WTC11 (cell line): Measurements from ENCODE around the gene TFCP2. TPM values are rescaled to one million over a fixed set of nuclear protein-coding genes. Genes with fewer than 3 reads are reported as not detected.
A peak's percentile ranks its signal among the peaks of the same experiment; 100 is the strongest.

Source experiments
- ATAC-seq: fragments of 200-7000 bp; cut with Tn5 transposase; 2 replicates; pipeline ENCODE4 v1.10.0; 2021; ENCODE audit warnings: mild to moderate bottlenecking, moderate library complexity
- CTCF ChIA-PET: fragments of 300-600 bp; sonication (Branson Sonifier 250); formaldehyde crosslinking; loops from one replicate; lab custom pipeline; 2021; ENCODE audit warnings: antibody characterized with exemption; lab: Charles Lee
- POLR2A ChIA-PET: fragments of 350-600 bp; sonication (Branson Sonifier 250); formaldehyde crosslinking; loops from one replicate; lab custom pipeline; 2021; ENCODE audit warnings: antibody characterized with exemption; lab: Charles Lee
- DNase-seq: peaks from one replicate; pipeline ENCODE4 v3.0.0; 2021; ENCODE audit warnings: low spot score
- H3K27ac Mint-ChIP-seq: 2 replicates; pipeline ENCODE4 v1.8.0; 2021; ENCODE audit warnings: mixed read lengths
- H3K27me3 Mint-ChIP-seq: 2 replicates; pipeline ENCODE4 v1.8.0; 2021; ENCODE audit warnings: low read depth, mild to moderate bottlenecking, moderate library complexity, mixed read lengths
- H3K36me3 Mint-ChIP-seq: 2 replicates; pipeline ENCODE4 v1.8.0; 2021; ENCODE audit warnings: mixed read lengths
- H3K4me1 Mint-ChIP-seq: 2 replicates; pipeline ENCODE4 v1.8.0; 2022; ENCODE audit warnings: mixed read lengths
- H3K4me3 Mint-ChIP-seq: 2 replicates; pipeline ENCODE4 v1.8.0; 2021; ENCODE audit warnings: mild to moderate bottlenecking, moderate library complexity, mixed read lengths
- H3K9me3 Mint-ChIP-seq: 2 replicates; pipeline ENCODE4 v1.8.0; 2021; ENCODE audit warnings: mixed read lengths
- ATF1 ChIP-seq: sonication (generic); formaldehyde crosslinking; IDR thresholded peaks from 2 replicates; pipeline ENCODE4 v1.8.1; 2023; ENCODE audit warnings: mild to moderate bottlenecking, moderate library complexity, missing genetic modification reagents
- CREM ChIP-seq: sonication (generic); formaldehyde crosslinking; IDR thresholded peaks from 2 replicates; pipeline ENCODE4 v1.8.1; 2022; ENCODE audit warnings: mild to moderate bottlenecking, missing genetic modification reagents, moderate library complexity
- JUN ChIP-seq: sonication (generic); formaldehyde crosslinking; IDR thresholded peaks from 2 replicates; pipeline ENCODE4 v1.8.0; 2023; ENCODE audit warnings: mild to moderate bottlenecking, missing genetic modification reagents
- MAX ChIP-seq: sonication (generic); formaldehyde crosslinking; IDR thresholded peaks from 2 replicates; pipeline ENCODE4 v1.8.0; 2022; ENCODE audit warnings: mild to moderate bottlenecking, missing genetic modification reagents
- NR2C2 ChIP-seq: sonication (generic); formaldehyde crosslinking; IDR thresholded peaks from 2 replicates; pipeline ENCODE4 v1.8.0; 2022; ENCODE audit warnings: mild to moderate bottlenecking, missing genetic modification reagents
- TP53 ChIP-seq: sonication (generic); formaldehyde crosslinking; IDR thresholded peaks from 2 replicates; pipeline ENCODE4 v1.8.1; 2023; ENCODE audit warnings: mild to moderate bottlenecking, missing genetic modification reagents
- ZNF425 ChIP-seq: fragments of 250-450 bp; sonication (Bioruptor Pico); conservative IDR thresholded peaks from 2 replicates; pipeline ENCODE4 v1.9.0; 2021; ENCODE audit warnings: mild to moderate bottlenecking
- total RNA-seq: library from RNA; stranded (reverse); gene quantifications from 3 replicates; pipeline ENCODE4 v1.2.3, GENCODE V29; 2021
- TF ChIP-seq, protein P1 (sequence below): sonication (generic); formaldehyde crosslinking; conservative IDR thresholded peaks from 2 replicates; pipeline ENCODE4 v1.8.1; 2023; ENCODE audit warnings: mild to moderate bottlenecking, low read depth, missing genetic modification reagents, moderate library complexity
- TF ChIP-seq, protein P2 (sequence below): fragments of 200-600 bp; IDR thresholded peaks from 2 replicates; pipeline ENCODE4 v1.8.0; 2022; ENCODE audit warnings: antibody characterized with exemption
- TF ChIP-seq, protein P3 (sequence below): fragments of 250-450 bp; sonication (Bioruptor Pico); IDR thresholded peaks from 2 replicates; pipeline ENCODE4 v1.9.0; 2021; ENCODE audit warnings: moderate library complexity, mild to moderate bottlenecking, inconsistent platforms, borderline replicate concordance
- TF ChIP-seq, protein P4 (sequence below): sonication (generic); formaldehyde crosslinking; IDR thresholded peaks from 2 replicates; pipeline ENCODE4 v1.8.1; 2023; ENCODE audit warnings: mild to moderate bottlenecking, missing genetic modification reagents, moderate library complexity
- TF ChIP-seq, protein P5 (sequence below): sonication (generic); formaldehyde crosslinking; IDR thresholded peaks from 2 replicates; pipeline ENCODE4 v1.8.1; 2023; ENCODE audit warnings: mild to moderate bottlenecking, moderate library complexity, missing genetic modification reagents
- TF ChIP-seq, protein P6 (sequence below): sonication (generic); formaldehyde crosslinking; IDR thresholded peaks from 2 replicates; pipeline ENCODE4 v1.8.1; 2023; ENCODE audit warnings: mild to moderate bottlenecking, missing genetic modification reagents

The TFCP2 gene
- total RNA-seq, 1 experiment from 2014 or later: 35.4 TPM

DNA sequence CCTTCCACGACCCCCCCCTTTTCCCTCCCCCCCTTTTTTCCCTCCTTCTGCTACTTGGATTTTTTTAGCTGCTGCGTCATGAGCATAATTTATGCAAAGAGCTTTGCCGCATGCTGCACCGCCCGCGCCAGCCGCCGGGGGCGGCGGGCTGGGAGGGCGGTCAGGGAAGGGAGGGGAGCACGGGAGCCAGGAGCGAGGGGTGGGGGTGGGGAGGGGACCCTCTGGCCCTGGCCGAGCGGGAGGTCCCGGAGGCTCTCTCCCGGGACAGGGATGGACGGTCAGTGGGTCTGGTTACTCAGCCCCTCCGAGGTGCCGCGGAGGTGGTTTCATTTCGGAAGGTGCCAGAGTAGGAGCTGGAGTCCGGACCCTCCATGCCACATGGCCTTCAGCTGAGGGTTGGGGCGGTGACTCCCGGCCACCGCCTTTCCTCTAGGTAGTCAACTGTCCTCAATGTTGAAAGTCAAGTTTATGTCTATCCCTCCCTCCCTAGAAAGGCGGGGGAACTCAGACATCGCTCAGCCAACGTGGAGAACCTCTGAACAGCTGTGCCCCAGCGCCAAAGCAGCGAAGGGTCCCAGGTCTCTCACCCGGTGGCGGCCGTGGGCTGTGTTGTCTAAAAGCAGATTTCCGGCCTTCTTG lies 45.2 kb upstream of the TFCP2 start, which contains the start of gene POU6F1:
TSS of gene POU6F1 (minus strand) at position 95 of the 639 bp plus-strand sequence. CDS start 11,226 bp downstream, outside the sequence.
- TF ChIP-seq, protein P1, sequence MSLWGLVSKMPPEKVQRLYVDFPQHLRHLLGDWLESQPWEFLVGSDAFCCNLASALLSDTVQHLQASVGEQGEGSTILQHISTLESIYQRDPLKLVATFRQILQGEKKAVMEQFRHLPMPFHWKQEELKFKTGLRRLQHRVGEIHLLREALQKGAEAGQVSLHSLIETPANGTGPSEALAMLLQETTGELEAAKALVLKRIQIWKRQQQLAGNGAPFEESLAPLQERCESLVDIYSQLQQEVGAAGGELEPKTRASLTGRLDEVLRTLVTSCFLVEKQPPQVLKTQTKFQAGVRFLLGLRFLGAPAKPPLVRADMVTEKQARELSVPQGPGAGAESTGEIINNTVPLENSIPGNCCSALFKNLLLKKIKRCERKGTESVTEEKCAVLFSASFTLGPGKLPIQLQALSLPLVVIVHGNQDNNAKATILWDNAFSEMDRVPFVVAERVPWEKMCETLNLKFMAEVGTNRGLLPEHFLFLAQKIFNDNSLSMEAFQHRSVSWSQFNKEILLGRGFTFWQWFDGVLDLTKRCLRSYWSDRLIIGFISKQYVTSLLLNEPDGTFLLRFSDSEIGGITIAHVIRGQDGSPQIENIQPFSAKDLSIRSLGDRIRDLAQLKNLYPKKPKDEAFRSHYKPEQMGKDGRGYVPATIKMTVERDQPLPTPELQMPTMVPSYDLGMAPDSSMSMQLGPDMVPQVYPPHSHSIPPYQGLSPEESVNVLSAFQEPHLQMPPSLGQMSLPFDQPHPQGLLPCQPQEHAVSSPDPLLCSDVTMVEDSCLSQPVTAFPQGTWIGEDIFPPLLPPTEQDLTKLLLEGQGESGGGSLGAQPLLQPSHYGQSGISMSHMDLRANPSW (CRISPR knock-in tag): no peak
- TF ChIP-seq CREM (CRISPR knock-in tag): no peak
- TF ChIP-seq, protein P2, sequence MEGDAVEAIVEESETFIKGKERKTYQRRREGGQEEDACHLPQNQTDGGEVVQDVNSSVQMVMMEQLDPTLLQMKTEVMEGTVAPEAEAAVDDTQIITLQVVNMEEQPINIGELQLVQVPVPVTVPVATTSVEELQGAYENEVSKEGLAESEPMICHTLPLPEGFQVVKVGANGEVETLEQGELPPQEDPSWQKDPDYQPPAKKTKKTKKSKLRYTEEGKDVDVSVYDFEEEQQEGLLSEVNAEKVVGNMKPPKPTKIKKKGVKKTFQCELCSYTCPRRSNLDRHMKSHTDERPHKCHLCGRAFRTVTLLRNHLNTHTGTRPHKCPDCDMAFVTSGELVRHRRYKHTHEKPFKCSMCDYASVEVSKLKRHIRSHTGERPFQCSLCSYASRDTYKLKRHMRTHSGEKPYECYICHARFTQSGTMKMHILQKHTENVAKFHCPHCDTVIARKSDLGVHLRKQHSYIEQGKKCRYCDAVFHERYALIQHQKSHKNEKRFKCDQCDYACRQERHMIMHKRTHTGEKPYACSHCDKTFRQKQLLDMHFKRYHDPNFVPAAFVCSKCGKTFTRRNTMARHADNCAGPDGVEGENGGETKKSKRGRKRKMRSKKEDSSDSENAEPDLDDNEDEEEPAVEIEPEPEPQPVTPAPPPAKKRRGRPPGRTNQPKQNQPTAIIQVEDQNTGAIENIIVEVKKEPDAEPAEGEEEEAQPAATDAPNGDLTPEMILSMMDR: peak; percentile 34; the same call in 1 of the 2 replicates
- TF ChIP-seq, protein P3, sequence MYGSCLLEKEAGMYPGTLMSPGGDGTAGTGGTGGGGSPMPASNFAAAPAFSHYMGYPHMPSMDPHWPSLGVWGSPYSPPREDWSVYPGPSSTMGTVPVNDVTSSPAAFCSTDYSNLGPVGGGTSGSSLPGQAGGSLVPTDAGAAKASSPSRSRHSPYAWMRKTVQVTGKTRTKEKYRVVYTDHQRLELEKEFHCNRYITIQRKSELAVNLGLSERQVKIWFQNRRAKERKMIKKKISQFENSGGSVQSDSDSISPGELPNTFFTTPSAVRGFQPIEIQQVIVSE (CRISPR knock-in tag): no peak
- TF ChIP-seq, protein P4, sequence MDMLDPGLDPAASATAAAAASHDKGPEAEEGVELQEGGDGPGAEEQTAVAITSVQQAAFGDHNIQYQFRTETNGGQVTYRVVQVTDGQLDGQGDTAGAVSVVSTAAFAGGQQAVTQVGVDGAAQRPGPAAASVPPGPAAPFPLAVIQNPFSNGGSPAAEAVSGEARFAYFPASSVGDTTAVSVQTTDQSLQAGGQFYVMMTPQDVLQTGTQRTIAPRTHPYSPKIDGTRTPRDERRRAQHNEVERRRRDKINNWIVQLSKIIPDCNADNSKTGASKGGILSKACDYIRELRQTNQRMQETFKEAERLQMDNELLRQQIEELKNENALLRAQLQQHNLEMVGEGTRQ: no peak
- 0 out of 2 replicates have a peak, but pooled peaks have one; percentile 28 for TF ChIP-seq MAX
- TF ChIP-seq JUN: no peak
- no peak for TF ChIP-seq ZNF425 (CRISPR knock-in tag)
- no peak for TF ChIP-seq ATF1 (CRISPR knock-in tag)
- H3K4me1 Mint-ChIP-seq: peaks cover 18% of the 10 kb centered on the region
- ATAC-seq (peak; percentile 75), DNase-seq (peak; percentile 74)
- ChIA-PET CTCF (interaction anchor here (0.6 to 3.0 kb wide), 28 partner anchors 10 to 1848 kb away, joined by 3 to 23 read pairs (median 4); partner anchors contain the start of genes CSRNP2, DAZAP2, GALNT6 and SLC11A2), POLR2A (interaction anchor here (0.5 to 2.5 kb wide), 9 partner anchors 12 to 190 kb away, joined by 3 to 24 read pairs (median 5); partner anchors contain the start of genes CSRNP2, DAZAP2 and SMAGP)
- peak within 1 kb of the TSS; percentile 70 for H3K4me3 Mint-ChIP-seq
- H3K36me3 Mint-ChIP-seq: peaks cover 3% of the 10 kb centered on the region; the same call in 1 of the 2 replicates
- H3K9me3 Mint-ChIP-seq: no peaks in the 10 kb centered on the region
- H3K27ac Mint-ChIP-seq: peak within 1 kb of the TSS; percentile 54
- H3K27me3 Mint-ChIP-seq: no peaks in the 10 kb centered on the region

GRCh38 chr12:51217133-51217967 lies 44.4 kb upstream of the TFCP2 start:
- peak overlapping the region; percentile 70 for H3K4me3 Mint-ChIP-seq
- no peak overlapping the region for H3K27ac Mint-ChIP-seq
- ChIA-PET POLR2A (interaction anchor here (0.5 to 2.5 kb wide), 8 partner anchors 21 to 294 kb away, joined by 3 to 24 read pairs (median 5); partner anchors contain the start of genes CSRNP2 and DAZAP2), CTCF (interaction anchor here (0.6 to 3.0 kb wide), 25 partner anchors 9 to 1848 kb away, joined by 3 to 23 read pairs (median 4); partner anchors contain the start of genes CSRNP2, DAZAP2 and GALNT6)
- peaks cover 3% of the 10 kb centered on the region; the same call in 1 of the 2 replicates for H3K36me3 Mint-ChIP-seq
- peak; percentile 70 for DNase-seq
- ATAC-seq: peak; percentile 60
- H3K9me3 Mint-ChIP-seq: no peaks in the 10 kb centered on the region
- peaks cover 18% of the 10 kb centered on the region for H3K4me1 Mint-ChIP-seq
- no peaks in the 10 kb centered on the region for H3K27me3 Mint-ChIP-seq
- TF ChIP-seq TP53 (no peak), NR2C2 (CRISPR knock-in tag) (no peak)
- TF ChIP-seq, protein P2: no peak
- TF ChIP-seq, protein P5, sequence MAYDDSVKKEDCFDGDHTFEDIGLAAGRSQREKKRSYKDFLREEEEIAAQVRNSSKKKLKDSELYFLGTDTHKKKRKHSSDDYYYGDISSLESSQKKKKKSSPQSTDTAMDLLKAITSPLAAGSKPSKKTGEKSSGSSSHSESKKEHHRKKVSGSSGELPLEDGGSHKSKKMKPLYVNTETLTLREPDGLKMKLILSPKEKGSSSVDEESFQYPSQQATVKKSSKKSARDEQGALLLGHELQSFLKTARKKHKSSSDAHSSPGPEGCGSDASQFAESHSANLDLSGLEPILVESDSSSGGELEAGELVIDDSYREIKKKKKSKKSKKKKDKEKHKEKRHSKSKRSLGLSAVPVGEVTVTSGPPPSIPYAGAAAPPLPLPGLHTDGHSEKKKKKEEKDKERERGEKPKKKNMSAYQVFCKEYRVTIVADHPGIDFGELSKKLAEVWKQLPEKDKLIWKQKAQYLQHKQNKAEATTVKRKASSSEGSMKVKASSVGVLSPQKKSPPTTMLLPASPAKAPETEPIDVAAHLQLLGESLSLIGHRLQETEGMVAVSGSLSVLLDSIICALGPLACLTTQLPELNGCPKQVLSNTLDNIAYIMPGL (CRISPR knock-in tag): peak; percentile 65; the same call in 1 of the 2 replicates
- TF ChIP-seq, protein P6, sequence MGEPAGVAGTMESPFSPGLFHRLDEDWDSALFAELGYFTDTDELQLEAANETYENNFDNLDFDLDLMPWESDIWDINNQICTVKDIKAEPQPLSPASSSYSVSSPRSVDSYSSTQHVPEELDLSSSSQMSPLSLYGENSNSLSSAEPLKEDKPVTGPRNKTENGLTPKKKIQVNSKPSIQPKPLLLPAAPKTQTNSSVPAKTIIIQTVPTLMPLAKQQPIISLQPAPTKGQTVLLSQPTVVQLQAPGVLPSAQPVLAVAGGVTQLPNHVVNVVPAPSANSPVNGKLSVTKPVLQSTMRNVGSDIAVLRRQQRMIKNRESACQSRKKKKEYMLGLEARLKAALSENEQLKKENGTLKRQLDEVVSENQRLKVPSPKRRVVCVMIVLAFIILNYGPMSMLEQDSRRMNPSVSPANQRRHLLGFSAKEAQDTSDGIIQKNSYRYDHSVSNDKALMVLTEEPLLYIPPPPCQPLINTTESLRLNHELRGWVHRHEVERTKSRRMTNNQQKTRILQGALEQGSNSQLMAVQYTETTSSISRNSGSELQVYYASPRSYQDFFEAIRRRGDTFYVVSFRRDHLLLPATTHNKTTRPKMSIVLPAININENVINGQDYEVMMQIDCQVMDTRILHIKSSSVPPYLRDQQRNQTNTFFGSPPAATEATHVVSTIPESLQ (CRISPR knock-in tag): no peak
